GM23248 (cell line): ENCODE results near the gene IGF1R. TPM values are rescaled to one million over a fixed set of nuclear protein-coding genes. Genes with fewer than 3 reads are reported as not detected.

Experiments used
- DNase-seq: peaks from one replicate; pipeline ENCODE4 v3.0.0-alpha.2; 2015
- H2AFZ ChIP-seq: fragments of 200-600 bp; sonication (generic); 2 replicates; pipeline ENCODE4 v1.6.1; 2016; ENCODE audit warnings: antibody characterized with exemption
- H3F3A ChIP-seq: fragments of 200-600 bp; sonication (generic); 2 replicates; pipeline ENCODE4 v1.6.1; 2016; ENCODE audit warnings: mild to moderate bottlenecking, antibody characterized with exemption, mixed run types; ENCODE audit not compliant: insufficient read depth
- H3K27ac ChIP-seq: fragments of 200-600 bp; sonication (generic); 2 replicates; pipeline ENCODE4 v1.5.1; 2016; ENCODE audit warnings: mild to moderate bottlenecking
- H3K27me3 ChIP-seq: fragments of 200-600 bp; sonication (generic); replicated peaks from 2 replicates; pipeline ENCODE4 v1.6.1; 2016; ENCODE audit warnings: mild to moderate bottlenecking; ENCODE audit not compliant: insufficient read depth
- H3K36me3 ChIP-seq: fragments of 200-600 bp; sonication (generic); 2 replicates; pipeline ENCODE4 v1.6.1; 2016; ENCODE audit warnings: low read depth, mild to moderate bottlenecking
- H3K4me1 ChIP-seq: fragments of 200-600 bp; sonication (generic); 2 replicates; pipeline ENCODE4 v1.6.1; 2016; ENCODE audit warnings: mild to moderate bottlenecking; ENCODE audit not compliant: insufficient read depth
- H3K4me2 ChIP-seq: fragments of 200-600 bp; sonication (generic); one replicate; pipeline ENCODE4 v1.6.1; 2016; ENCODE audit warnings: mild to moderate bottlenecking; ENCODE audit not compliant: unreplicated experiment
- H3K4me3 ChIP-seq: fragments of 200-600 bp; sonication (generic); 2 replicates; pipeline ENCODE4 v1.5.1; 2016; ENCODE audit warnings: mild to moderate bottlenecking
- H3K79me2 ChIP-seq: fragments of 200-600 bp; sonication (generic); 2 replicates; pipeline ENCODE4 v1.6.1; 2016; ENCODE audit warnings: mild to moderate bottlenecking; ENCODE audit not compliant: insufficient read depth
- H3K9ac ChIP-seq: fragments of 200-600 bp; sonication (generic); 2 replicates; pipeline ENCODE4 v1.6.1; 2016; ENCODE audit warnings: mild to moderate bottlenecking
- H3K9me2 ChIP-seq: fragments of 200-600 bp; sonication (generic); 2 replicates; pipeline ENCODE4 v1.6.1; 2016; ENCODE audit warnings: mixed run types, mild to moderate bottlenecking, moderate library complexity; ENCODE audit not compliant: insufficient read depth
- H3K9me3 ChIP-seq: fragments of 200-600 bp; sonication (generic); one replicate; pipeline ENCODE4 v1.6.1; 2017; ENCODE audit warnings: low read depth
- H4K20me1 ChIP-seq: fragments of 200-600 bp; sonication (generic); 2 replicates; pipeline ENCODE4 v1.6.0; 2016; ENCODE audit not compliant: insufficient read depth
- EZH2 ChIP-seq: fragments of 200-600 bp; sonication (generic); IDR thresholded peaks from 2 replicates; pipeline ENCODE4 v1.6.1; 2018; ENCODE audit warnings: antibody characterized with exemption, mild to moderate bottlenecking; ENCODE audit not compliant: insufficient read depth, poor library complexity, severe bottlenecking
- EZH2phosphoT487 ChIP-seq: fragments of 200-600 bp; sonication (generic); IDR thresholded peaks from 2 replicates; pipeline ENCODE4 v1.6.1; 2018; ENCODE audit warnings: antibody characterized with exemption, moderate library complexity, mild to moderate bottlenecking, low read depth; ENCODE audit not compliant: insufficient read depth
- WGBS, 2 experiments: methylation state at CpG; one replicate each; pipeline ENCODE4 v1.1.6; 2015 to 2017; ENCODE audit warnings: low lambda C conversion rate in 2 of 2, low coverage in 1 of 2; ENCODE audit errors: missing lambda C conversion rate in 2 of 2; 5-methylcytosine and 5-hydroxymethylcytosine counted together
- in situ Hi-C: fragments of 300-500 bp; cut with MboI; formaldehyde crosslinking; loops from 2 replicates; pipeline ENCODE4 v1.15.0; 2020
- polyA plus RNA-seq: library from polyadenylated mRNA; unstranded; fragments of >200 nt; fragmentation: Nextera tagmentation; extraction: Ambion mirVana; gene quantifications from 2 replicates; pipeline ENCODE4 v1.2.1, GENCODE V29; 2016
- total RNA-seq: library from RNA; depleted of rRNA; stranded (reverse); fragments of >200 nt; shearing (Covaris generic); gene quantifications from 2 replicates; pipeline ENCODE4 v1.2.3, GENCODE V29; 2014

IGF1R gene
- total and polyA plus RNA-seq, 2 experiments from 2014 or later: 22.0 to 48.6 TPM

DNA sequence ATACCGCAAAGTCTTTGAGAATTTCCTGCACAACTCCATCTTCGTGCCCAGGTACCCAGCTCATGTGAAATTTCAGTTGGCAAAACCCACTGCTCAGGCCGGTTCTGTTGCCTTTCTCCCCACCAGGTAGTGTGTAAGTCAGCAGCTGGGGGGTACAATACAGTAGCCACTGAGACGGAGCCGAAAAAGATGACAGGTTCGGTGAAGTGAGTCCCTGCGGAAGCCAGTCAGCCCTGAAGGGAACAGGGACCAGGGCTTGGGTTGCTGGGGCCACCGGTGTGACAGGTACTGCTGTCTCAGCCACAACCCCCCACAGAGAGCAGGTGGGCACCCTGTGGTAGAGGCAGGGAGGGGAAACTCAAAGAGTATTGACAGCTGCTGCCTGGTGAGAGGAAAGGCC lies 268.5 kb downstream of the IGF1R start:
- Histone ChIP-seq H3K4me3 (no peak overlapping the region), H3K9me3 (no peaks in the 10 kb centered on the region), H3K36me3 (peaks cover 49% of the 10 kb centered on the region), H3K4me2 (no peak overlapping the region), H3F3A (peaks cover 37% of the 10 kb centered on the region), H3K9me2 (no peaks in the 10 kb centered on the region), H3K9ac (no peak overlapping the region), H3K27me3 (no peaks in the 10 kb centered on the region), H4K20me1 (no peaks in the 10 kb centered on the region), H3K79me2 (peaks cover 35% of the 10 kb centered on the region), H3K4me1 (peaks cover 20% of the 10 kb centered on the region), H3K27ac (no peak overlapping the region), H2AFZ (no peak overlapping the region)
- 99 to 100% methylated on average over 8 of the region's 8 CpGs for WGBS, 2 experiments
- in situ Hi-C loops: no loop called here
- TF ChIP-seq EZH2phosphoT487: no peak
- no peak for TF ChIP-seq EZH2
- no peak for DNase-seq

- Histone ChIP-seq H3K9me2 (no peaks in the 10 kb centered on the region), H3K4me1 (peaks cover 20% of the 10 kb centered on the region), H3K79me2 (peaks cover 30% of the 10 kb centered on the region), H3K36me3 (peaks cover 49% of the 10 kb centered on the region), H3K27ac (no peak overlapping the region), H3K4me3 (no peak overlapping the region), H3K9ac (no peak overlapping the region), H2AFZ (no peak overlapping the region), H3F3A (peaks cover 37% of the 10 kb centered on the region), H3K9me3 (no peaks in the 10 kb centered on the region), H4K20me1 (no peaks in the 10 kb centered on the region), H3K27me3 (no peaks in the 10 kb centered on the region), H3K4me2 (no peak overlapping the region)
- DNase-seq: no peak
- 95 to 97% methylated on average over 3 of the region's 3 CpGs for WGBS, 2 experiments
- in situ Hi-C loops: no loop called here
- TF ChIP-seq EZH2phosphoT487 (no peak), EZH2 (no peak)
Observed at GRCh38 chr15:98917417-98917816, 269.1 kb downstream of the IGF1R start.

GRCh38 chr15:98920091-98920880 lies 271.9 kb downstream of the IGF1R start:
- DNase-seq: peak; percentile 20
- H3F3A ChIP-seq: peaks cover 19% of the 10 kb centered on the region
- no peak overlapping the region for H3K4me3 ChIP-seq
- H3K36me3 ChIP-seq: peaks cover 53% of the 10 kb centered on the region
- H3K27me3 ChIP-seq: no peaks in the 10 kb centered on the region
- no peaks in the 10 kb centered on the region for H3K9me2 ChIP-seq
- no peak overlapping the region for H3K9ac ChIP-seq
- no peak overlapping the region for H3K27ac ChIP-seq
- H4K20me1 ChIP-seq: no peaks in the 10 kb centered on the region
- H3K79me2 ChIP-seq: peaks cover 25% of the 10 kb centered on the region
- H2AFZ ChIP-seq: no peak overlapping the region
- WGBS, 2 experiments: 74 to 75% methylated on average over 10 of the region's 10 CpGs
- no peak for TF ChIP-seq EZH2phosphoT487
- no peak for TF ChIP-seq EZH2
- H3K4me1 ChIP-seq: peaks cover 6% of the 10 kb centered on the region
- no peak overlapping the region for H3K4me2 ChIP-seq
- no peaks in the 10 kb centered on the region for H3K9me3 ChIP-seq
- in situ Hi-C loops: no loop called here

DNA sequence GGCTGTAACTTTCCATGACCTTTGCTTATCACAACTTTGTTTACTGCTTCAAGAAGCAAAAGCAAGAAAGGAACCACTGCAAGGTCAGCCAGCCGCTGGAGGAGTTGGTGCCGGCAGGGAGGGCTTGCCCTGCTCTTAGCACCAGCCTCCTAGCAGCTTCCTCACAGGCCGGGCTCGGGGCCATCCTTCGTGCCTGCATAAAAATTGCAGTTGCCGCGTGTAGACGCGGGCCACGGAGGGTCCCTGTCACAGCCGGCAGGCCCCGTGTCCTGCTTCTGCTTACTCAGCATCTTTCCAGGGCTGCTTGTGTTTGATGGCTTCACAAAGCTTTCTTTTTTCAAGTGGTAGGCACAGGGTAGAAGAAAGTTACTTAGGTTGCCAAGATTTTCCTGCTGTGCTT lies 274.8 kb downstream of the IGF1R start:
- WGBS, 2 experiments: 96% methylated on average over 12 of the region's 12 CpGs
- Histone ChIP-seq H3K9me3 (no peaks in the 10 kb centered on the region), H3K79me2 (peaks cover 21% of the 10 kb centered on the region), H3K4me1 (0 out of 2 replicates have a peak, but pooled peaks cover 4% of the 10 kb centered on the region), H3K9ac (no peak overlapping the region), H3K4me2 (no peak overlapping the region), H3K9me2 (no peaks in the 10 kb centered on the region), H3K27ac (no peak overlapping the region), H2AFZ (no peak overlapping the region), H4K20me1 (no peaks in the 10 kb centered on the region), H3K36me3 (peaks cover 42% of the 10 kb centered on the region), H3K27me3 (no peaks in the 10 kb centered on the region), H3F3A (0 out of 2 replicates have a peak, but pooled peaks cover 4% of the 10 kb centered on the region), H3K4me3 (no peak overlapping the region)
- no peak for TF ChIP-seq EZH2phosphoT487
- TF ChIP-seq EZH2: no peak
- in situ Hi-C loops: no loop called here
- no peak for DNase-seq
